Keratinocyte (primary cell): ENCODE results near the gene ADAMTS9. TPM values are rescaled to one million over a fixed set of nuclear protein-coding genes. Genes with fewer than 3 reads are reported as not detected.

Experiments
- DNase-seq: peaks from one replicate; pipeline ENCODE4 v3.0.0-alpha.2; 2011; ENCODE audit warnings: low read depth, missing footprints, low spot score
- FAIRE-seq: peaks from 2 replicates; lab custom pipeline; 2011; peaks lifted over from hg19 to GRCh38; lab: Jason Lieb, UNC
- H2AFZ ChIP-seq: 2 replicates; pipeline ENCODE4 v1.6.0; 2012; ENCODE audit warnings: low read length, control low read depth, inconsistent platforms; ENCODE audit not compliant: control insufficient read depth
- H3K27ac ChIP-seq: 2 replicates; pipeline ENCODE4 v1.5.1; 2011; ENCODE audit warnings: low read length; ENCODE audit not compliant: control insufficient read depth, insufficient read depth
- H3K27me3 ChIP-seq: 3 replicates; pipeline ENCODE4 v1.6.0; 2011; ENCODE audit warnings: low read length; ENCODE audit not compliant: control insufficient read depth, insufficient read depth; ENCODE audit errors: extremely low read depth
- H3K36me3 ChIP-seq, 2 experiments: 2 replicates in 1 of 2; 3 replicates in 1 of 2; pipeline ENCODE4 v1.5.1; 2011; ENCODE audit warnings: low read length in 2 of 2, mild to moderate bottlenecking in 1 of 2; ENCODE audit not compliant: control insufficient read depth in 2 of 2, insufficient read depth in 2 of 2; ENCODE audit errors: extremely low read depth in 1 of 2
- H3K4me1 ChIP-seq: 3 replicates; pipeline ENCODE4 v1.5.1; 2011; ENCODE audit warnings: low read length; ENCODE audit not compliant: control insufficient read depth, insufficient read depth; ENCODE audit errors: extremely low read depth
- H3K4me2 ChIP-seq: 3 replicates; pipeline ENCODE4 v1.6.0; 2011; ENCODE audit warnings: low read depth, low read length; ENCODE audit not compliant: control insufficient read depth, insufficient read depth; ENCODE audit errors: extremely low read depth
- H3K4me3 ChIP-seq, 3 experiments: fragments of 200-600 bp in 1 of 3; sonication (generic) in 1 of 3; 2 replicates in 2 of 3; 3 replicates in 1 of 3; pipeline ENCODE4 v1.5.1; 2011 to 2016; ENCODE audit warnings: low read length in 3 of 3, mild to moderate bottlenecking in 3 of 3, control low read depth in 2 of 3, inconsistent platforms in 1 of 3, low read depth in 1 of 3, mixed read lengths in 1 of 3, mixed run types in 1 of 3, moderate library complexity in 1 of 3; ENCODE audit not compliant: control insufficient read depth in 2 of 3, insufficient read depth in 2 of 3; ENCODE audit errors: extremely low read depth in 1 of 3
- H3K79me2 ChIP-seq: 2 replicates; pipeline ENCODE4 v1.6.0; 2012; ENCODE audit warnings: low read length; ENCODE audit not compliant: control insufficient read depth, insufficient read depth
- H3K9ac ChIP-seq: 3 replicates; pipeline ENCODE4 v1.6.0; 2011; ENCODE audit warnings: low read length; ENCODE audit not compliant: control insufficient read depth, insufficient read depth; ENCODE audit errors: extremely low read depth
- H3K9me1 ChIP-seq: 3 replicates; pipeline ENCODE4 v1.6.0; 2011; ENCODE audit warnings: low read length; ENCODE audit not compliant: control insufficient read depth, insufficient read depth; ENCODE audit errors: extremely low read depth
- H3K9me3 ChIP-seq: 2 replicates; pipeline ENCODE4 v1.5.1; 2012; ENCODE audit warnings: low read depth, low read length; ENCODE audit not compliant: control insufficient read depth
- H4K20me1 ChIP-seq: 3 replicates; pipeline ENCODE4 v1.6.0; 2011; ENCODE audit warnings: low read length; ENCODE audit not compliant: control insufficient read depth, insufficient read depth; ENCODE audit errors: extremely low read depth
- CTCF ChIP-seq, 3 experiments: IDR thresholded peaks in 1 of 3; conservative IDR thresholded peaks in 1 of 3; optimal IDR thresholded peaks in 1 of 3; 2 replicates in 2 of 3; 3 replicates in 1 of 3; pipeline versions ENCODE3 to v1.5.1; 2011; ENCODE audit warnings: low read length in 3 of 3, mild to moderate bottlenecking in 3 of 3, moderate library complexity in 2 of 3, control low read depth in 1 of 3, inconsistent platforms in 1 of 3; ENCODE audit not compliant: insufficient read depth in 2 of 3; ENCODE audit errors: extremely low read depth in 1 of 3
- EZH2 ChIP-seq: IDR thresholded peaks from one replicate; pipeline ENCODE4 v1.6.1; 2012; ENCODE audit warnings: inconsistent platforms, mild to moderate bottlenecking, low read length, moderate library complexity
- dilution Hi-C: fragments of 300-500 bp; cut with MboI; formaldehyde crosslinking; loops from one replicate; pipeline ENCODE4 v1.7.0; 2020; ENCODE audit warnings: low sequenced_read_pairs; ENCODE audit not compliant: extremely low pct_ligation_motif_present
- polyA plus RNA-seq, 5 experiments: library from polyadenylated mRNA; depleted of rRNA in 3 of 5; stranded (reverse) in 3 of 5; stranded (forward) in 1 of 5; unstranded in 1 of 5; fragments of >200 nt; gene quantifications; 1 replicate in 1 of 5; 2 replicates in 3 of 5; 3 replicates in 1 of 5; pipeline versions ENCODE4 v1.2.1 to v1.2.3, GENCODE V29; 2011 to 2012; ENCODE audit warnings: missing spikeins in 2 of 5, low read depth in 1 of 5, low replicate concordance in 1 of 5

Gene ADAMTS9
- polyA plus RNA-seq, 1 donor (not counting 4 experiments of a cell fraction or from before 2014, with no cell fraction given) = 0.43 TPM

- Histone ChIP-seq H3K9ac (no peak overlapping the region), H3K9me3 (no peaks in the 10 kb centered on the region), H3K79me2 (no peaks in the 10 kb centered on the region), H3K9me1 (no peaks in the 10 kb centered on the region), H3K4me2 (no peak overlapping the region), H4K20me1 (no peaks in the 10 kb centered on the region), H3K27ac (no peak overlapping the region), H3K27me3 (no peaks in the 10 kb centered on the region), H3K4me1 (no peaks in the 10 kb centered on the region), H3K4me3 (no peak overlapping the region), H2AFZ (no peak overlapping the region), H3K36me3 (no peaks in the 10 kb centered on the region)
- dilution Hi-C loops = loop anchor here (5.0 kb wide), 1 partner anchor 35 kb away; no protein-coding TSS in a partner anchor
- FAIRE-seq (no peak), DNase-seq (no peak)
- TF ChIP-seq CTCF (optimal IDR thresholded peaks at IDR 0.05 in 1 of 3, IDR thresholded peaks at IDR 0.05 in 1 of 3, conservative IDR thresholded peaks at IDR 0.05 in 1 of 3; ENCODE audit: extremely low read depth in 1 of 3, insufficient read depth in 2 of 3, low read length in 3 of 3) (no peak), EZH2 (no peak)
These were observed 125.9 kb downstream of the ADAMTS9 start for GRCh38 chr3:64561868-64562267.

- no peak for FAIRE-seq
- no peak overlapping the region for H3K4me3 ChIP-seq
These were observed 126.4 kb downstream of the ADAMTS9 start for GRCh38 chr3:64561325-64561843.

More at GRCh38 chr3:64561325-64561843, 126.4 kb downstream of the ADAMTS9 start:
- H3K4me1 ChIP-seq = no peaks in the 10 kb centered on the region
- H3K36me3 ChIP-seq = no peaks in the 10 kb centered on the region
- no peaks in the 10 kb centered on the region for H3K9me1 ChIP-seq
- no peak overlapping the region for H3K27ac ChIP-seq
- no peak for DNase-seq
- no peak for TF ChIP-seq EZH2
- no peak for TF ChIP-seq CTCF (optimal IDR thresholded peaks at IDR 0.05 in 1 of 3, IDR thresholded peaks at IDR 0.05 in 1 of 3, conservative IDR thresholded peaks at IDR 0.05 in 1 of 3; ENCODE audit: extremely low read depth in 1 of 3, insufficient read depth in 2 of 3, low read length in 3 of 3)
- H3K27me3 ChIP-seq = no peaks in the 10 kb centered on the region
- no peaks in the 10 kb centered on the region for H4K20me1 ChIP-seq
- no peaks in the 10 kb centered on the region for H3K9me3 ChIP-seq
- H2AFZ ChIP-seq = no peak overlapping the region
- H3K4me2 ChIP-seq = no peak overlapping the region
- no peak overlapping the region for H3K9ac ChIP-seq
- H3K79me2 ChIP-seq = no peaks in the 10 kb centered on the region
- dilution Hi-C loops = loop anchor here (5.0 kb wide), 1 partner anchor 36 kb away; no protein-coding TSS in a partner anchor
